Natural killer cell (primary cell): ENCODE data around the gene CCDC180. TPM values are rescaled to one million over a fixed set of nuclear protein-coding genes. Genes with fewer than 3 reads are reported as not detected.

ENCODE experiments used
- ATAC-seq, 3 donors: fragments of 150-1000 bp in 2 of 3; fragments of 200-7000 bp in 1 of 3; cut with Tn5 transposase; 1 replicate in 1 of 3; 2 replicates in 2 of 3; pipeline ENCODE4 v1.10.0; 2021; ENCODE audit warnings: mild to moderate bottlenecking in 2 of 3, moderate library complexity in 2 of 3
- DNase-seq, 2 donors: peaks; one replicate each; pipeline versions ENCODE4 v3.0.0 to v3.0.0-alpha.2; 2013 to 2021; ENCODE audit warnings: mixed read lengths in 1 of 2
- H3K27ac ChIP-seq: one replicate; pipeline ENCODE4 v1.5.1; 2013; ENCODE audit warnings: mild to moderate bottlenecking, low read length
- H3K27me3 ChIP-seq: one replicate; pipeline ENCODE4 v1.6.1; 2013; ENCODE audit warnings: low read length; ENCODE audit not compliant: control insufficient read depth, insufficient read depth
- H3K36me3 ChIP-seq: one replicate; pipeline ENCODE4 v1.6.1; 2013; ENCODE audit warnings: low read length; ENCODE audit not compliant: control insufficient read depth, insufficient read depth
- H3K4me1 ChIP-seq: one replicate; pipeline ENCODE4 v1.6.1; 2013; ENCODE audit warnings: low read length; ENCODE audit not compliant: control insufficient read depth, insufficient read depth
- H3K4me3 ChIP-seq: one replicate; pipeline ENCODE4 v1.5.1; 2013; ENCODE audit warnings: low read length
- H3K9me3 ChIP-seq: one replicate; pipeline ENCODE4 v1.6.1; 2013; ENCODE audit warnings: low read length; ENCODE audit not compliant: control insufficient read depth, insufficient read depth
- H3K27ac Mint-ChIP-seq, 2 donors: one replicate each; pipeline ENCODE4 v1.8.0; 2022; ENCODE audit warnings: mild to moderate bottlenecking in 2 of 2, mixed read lengths in 2 of 2, moderate library complexity in 1 of 2
- H3K27me3 Mint-ChIP-seq, 2 donors: one replicate each; pipeline ENCODE4 v1.8.0; 2022; ENCODE audit warnings: low read depth in 2 of 2, mixed read lengths in 2 of 2
- H3K36me3 Mint-ChIP-seq: one replicate; pipeline ENCODE4 v1.8.0; 2022; ENCODE audit warnings: mixed read lengths
- H3K4me1 Mint-ChIP-seq, 2 donors: one replicate each; pipeline ENCODE4 v1.8.0; 2022; ENCODE audit warnings: mixed read lengths in 2 of 2
- H3K4me3 Mint-ChIP-seq: one replicate; pipeline ENCODE4 v1.8.0; 2022; ENCODE audit warnings: mild to moderate bottlenecking, moderate library complexity, mixed read lengths
- H3K9me3 Mint-ChIP-seq, 2 donors: one replicate each; pipeline ENCODE4 v1.8.0; 2022; ENCODE audit warnings: mixed read lengths in 2 of 2
- WGBS: methylation state at CpG from one replicate; pipeline ENCODE4 v1.1.7; 2013; ENCODE audit warnings: missing lambda C conversion rate; ENCODE audit not compliant: insufficient coverage; 5-methylcytosine and 5-hydroxymethylcytosine counted together
- intact Hi-C: fragments of 100-400 bp; cut with micrococcal nuclease; formaldehyde crosslinking; loops from one replicate; pipeline ENCODE4 v1.14.2; 2022
- total RNA-seq, 4 donors: library from RNA; stranded (reverse); fragments of 120-200 nt in 1 of 4; gene quantifications; one replicate each; pipeline versions ENCODE4 v1.2.3 to v1.2.4, GENCODE V29; 2013 to 2022
- TF ChIP-seq, protein P1 (sequence below): fragments of 200-600 bp; IDR thresholded peaks from one replicate; pipeline ENCODE4 v1.8.0; 2022; ENCODE audit warnings: antibody characterized with exemption

The CCDC180 gene
- total RNA-seq, 3 donors from 2014 or later (not counting 1 experiment from before 2014, with no cell fraction given), result 11.9 to 17.8 (median 15.1) TPM

DNA sequence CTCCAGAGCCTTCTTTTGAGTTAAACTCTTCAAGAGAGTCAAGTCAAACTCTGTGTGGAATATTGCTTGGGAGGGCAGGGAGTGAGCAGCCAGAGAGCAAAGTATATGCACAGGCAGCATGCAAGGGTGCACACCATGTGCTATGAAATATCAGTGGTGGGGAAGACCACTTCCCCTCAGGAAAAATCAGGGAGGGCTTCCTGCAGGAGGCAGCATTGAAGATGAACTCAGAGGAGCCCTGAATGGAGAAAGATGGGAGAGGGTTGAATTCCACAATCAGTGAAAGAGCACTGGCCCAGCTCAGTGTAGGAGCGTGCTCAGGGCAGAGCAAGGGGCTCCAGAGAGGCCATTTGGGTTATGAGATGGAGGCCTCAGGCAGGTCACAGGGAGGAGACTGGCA lies 41.9 kb downstream of the CCDC180 start:
- whole genome bisulfite sequencing, result 82% methylated on average over 1 of the region's 1 CpG
- ATAC-seq, result no peak

DNA sequence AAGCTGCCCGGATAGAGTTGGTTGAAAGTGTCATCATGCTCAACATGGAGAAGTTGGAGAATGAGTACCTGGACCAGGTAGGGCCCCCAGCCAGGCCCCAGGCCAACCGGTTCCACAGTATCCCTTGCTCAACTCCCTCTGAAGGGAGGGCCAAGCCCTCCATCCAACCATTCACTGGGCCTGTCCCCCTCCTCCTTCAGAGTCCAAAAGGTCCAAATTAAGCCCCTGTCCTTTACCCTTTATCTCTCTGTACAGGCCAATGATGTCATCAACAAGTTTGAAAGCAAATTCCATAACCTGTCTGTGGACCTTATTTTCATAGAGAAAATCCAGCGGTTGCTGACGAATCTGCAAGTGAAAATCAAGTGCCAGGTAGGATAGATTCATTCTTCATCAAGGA lies 47.2 kb downstream of the CCDC180 start:
- no peak for DNase-seq
- H3K4me1 ChIP-seq, result no peaks in the 10 kb centered on the region

More for the DNA sequence above, 41.9 kb downstream of the CCDC180 start:
- H3K4me3 Mint-ChIP-seq, result no peak overlapping the region
- no peaks in the 10 kb centered on the region for H3K27me3 Mint-ChIP-seq
- TF ChIP-seq, protein P1, sequence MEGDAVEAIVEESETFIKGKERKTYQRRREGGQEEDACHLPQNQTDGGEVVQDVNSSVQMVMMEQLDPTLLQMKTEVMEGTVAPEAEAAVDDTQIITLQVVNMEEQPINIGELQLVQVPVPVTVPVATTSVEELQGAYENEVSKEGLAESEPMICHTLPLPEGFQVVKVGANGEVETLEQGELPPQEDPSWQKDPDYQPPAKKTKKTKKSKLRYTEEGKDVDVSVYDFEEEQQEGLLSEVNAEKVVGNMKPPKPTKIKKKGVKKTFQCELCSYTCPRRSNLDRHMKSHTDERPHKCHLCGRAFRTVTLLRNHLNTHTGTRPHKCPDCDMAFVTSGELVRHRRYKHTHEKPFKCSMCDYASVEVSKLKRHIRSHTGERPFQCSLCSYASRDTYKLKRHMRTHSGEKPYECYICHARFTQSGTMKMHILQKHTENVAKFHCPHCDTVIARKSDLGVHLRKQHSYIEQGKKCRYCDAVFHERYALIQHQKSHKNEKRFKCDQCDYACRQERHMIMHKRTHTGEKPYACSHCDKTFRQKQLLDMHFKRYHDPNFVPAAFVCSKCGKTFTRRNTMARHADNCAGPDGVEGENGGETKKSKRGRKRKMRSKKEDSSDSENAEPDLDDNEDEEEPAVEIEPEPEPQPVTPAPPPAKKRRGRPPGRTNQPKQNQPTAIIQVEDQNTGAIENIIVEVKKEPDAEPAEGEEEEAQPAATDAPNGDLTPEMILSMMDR, result no peak
- H3K36me3 Mint-ChIP-seq, result no peaks in the 10 kb centered on the region
- no peaks in the 10 kb centered on the region for H3K27me3 ChIP-seq
- H3K4me1 Mint-ChIP-seq, result no peaks in the 10 kb centered on the region
- H3K4me1 ChIP-seq, result no peaks in the 10 kb centered on the region
- no peak overlapping the region for H3K27ac Mint-ChIP-seq
- no peak overlapping the region for H3K4me3 ChIP-seq
- no peaks in the 10 kb centered on the region for H3K36me3 ChIP-seq
- no peak overlapping the region for H3K27ac ChIP-seq
- H3K9me3 ChIP-seq, result no peaks in the 10 kb centered on the region
- intact Hi-C loops, result no loop called here
- no peak for DNase-seq
- H3K9me3 Mint-ChIP-seq, result no peaks in the 10 kb centered on the region

DNA sequence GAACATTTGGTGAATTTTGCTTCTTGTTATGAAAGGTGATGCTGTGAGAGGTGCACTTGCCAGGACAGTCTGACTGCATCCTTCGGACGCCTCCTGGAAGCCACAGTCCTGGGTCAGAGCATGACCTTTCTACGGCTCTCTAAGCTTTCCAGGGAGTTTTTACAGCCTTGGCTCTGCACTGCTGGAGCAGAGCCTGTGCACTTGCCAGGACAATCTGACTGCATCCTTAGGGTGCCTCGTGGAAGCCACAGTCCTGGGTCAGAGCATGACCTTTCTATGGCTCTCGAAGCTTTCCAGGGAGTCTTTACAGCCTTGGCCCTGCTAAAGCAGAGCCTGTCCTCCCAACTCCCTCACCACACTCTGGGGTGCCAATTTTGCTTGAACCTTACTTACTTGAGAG lies 49.6 kb downstream of the CCDC180 start:
- H3K4me1 Mint-ChIP-seq, result no peaks in the 10 kb centered on the region
- no peaks in the 10 kb centered on the region for H3K36me3 Mint-ChIP-seq
- 78% methylated on average over 5 of the region's 5 CpGs for WGBS
- H3K27ac Mint-ChIP-seq, result no peak overlapping the region
- ATAC-seq (no peak), DNase-seq (no peak)
- H3K4me3 Mint-ChIP-seq, result no peak overlapping the region
- H3K4me1 ChIP-seq, result no peaks in the 10 kb centered on the region
- H3K9me3 ChIP-seq, result no peaks in the 10 kb centered on the region
- TF ChIP-seq, protein P1, result no peak
- H3K36me3 ChIP-seq, result peaks cover 2% of the 10 kb centered on the region
- H3K27ac ChIP-seq, result no peak overlapping the region
- H3K4me3 ChIP-seq, result no peak overlapping the region
- H3K27me3 Mint-ChIP-seq, result no peaks in the 10 kb centered on the region
- intact Hi-C loops, result no loop called here
- no peaks in the 10 kb centered on the region for H3K9me3 Mint-ChIP-seq
- no peaks in the 10 kb centered on the region for H3K27me3 ChIP-seq

More for the DNA sequence above, 47.2 kb downstream of the CCDC180 start:
- Mint-ChIP-seq H3K27ac (no peak overlapping the region), H3K36me3 (no peaks in the 10 kb centered on the region), H3K9me3 (no peaks in the 10 kb centered on the region), H3K4me3 (no peak overlapping the region), H3K27me3 (no peaks in the 10 kb centered on the region), H3K4me1 (no peaks in the 10 kb centered on the region)
- Histone ChIP-seq H3K36me3 (peaks cover 2% of the 10 kb centered on the region), H3K4me3 (no peak overlapping the region), H3K27me3 (no peaks in the 10 kb centered on the region), H3K9me3 (no peaks in the 10 kb centered on the region), H3K27ac (no peak overlapping the region)
- TF ChIP-seq, protein P1, result no peak
- intact Hi-C loops, result no loop called here
- WGBS, result 96% methylated on average over 4 of the region's 4 CpGs
- ATAC-seq, result no peak

Other genes starting within 250 kb of the CCDC180 start
- 10 to 100 TPM in 2 of 3 donors, 1 to 10 TPM in 1; 9.8 to 16.4 (median 16.3) TPM for gene TDRD7, start 104.4 kb downstream of the CCDC180 start, total RNA-seq
- 1 to 10 TPM; 1.9 to 3.2 (median 2.0) TPM for gene TMOD1, start 194.0 kb downstream of the CCDC180 start, total RNA-seq